Liver (tissue), 9 donors: ENCODE data around the gene FOXD1. TPM values are rescaled to one million over a fixed set of nuclear protein-coding genes. Genes with fewer than 3 reads are reported as not detected.

Experiments used
- DNase-seq: peaks from one replicate; pipeline ENCODE4 v3.0.0-alpha.2; 2017; ENCODE audit warnings: low spot score
- H3K27ac ChIP-seq, 2 donors: one replicate each; pipeline ENCODE4 v1.7.0; 2013; ENCODE audit warnings: inconsistent platforms in 2 of 2, low read length in 2 of 2, control low read depth in 1 of 2, low read depth in 1 of 2, mild to moderate bottlenecking in 1 of 2
- H3K27me3 ChIP-seq, 4 donors: one replicate each; pipeline versions ENCODE4 v1.6.1 to v1.7.0; 2013; ENCODE audit warnings: low read length in 3 of 4, inconsistent platforms in 1 of 4, mild to moderate bottlenecking in 1 of 4, moderate library complexity in 1 of 4; ENCODE audit not compliant: control insufficient read depth in 4 of 4, insufficient read depth in 4 of 4
- H3K36me3 ChIP-seq, 4 donors: one replicate each; pipeline versions ENCODE4 v1.6.1 to v1.7.0; 2013; ENCODE audit warnings: low read length in 3 of 4, mild to moderate bottlenecking in 3 of 4, low read depth in 1 of 4, moderate library complexity in 1 of 4; ENCODE audit not compliant: control insufficient read depth in 4 of 4, insufficient read depth in 3 of 4
- H3K4me1 ChIP-seq, 4 donors: one replicate each; pipeline versions ENCODE4 v1.6.1 to v1.7.0; 2013; ENCODE audit warnings: low read length in 3 of 4, mild to moderate bottlenecking in 3 of 4, moderate library complexity in 1 of 4; ENCODE audit not compliant: control insufficient read depth in 4 of 4, insufficient read depth in 4 of 4
- H3K4me3 ChIP-seq, 3 donors: one replicate each; pipeline versions ENCODE4 v1.6.1 to v1.7.0; 2013; ENCODE audit warnings: low read length in 3 of 3, control low read depth in 1 of 3, low read depth in 1 of 3, mild to moderate bottlenecking in 1 of 3
- H3K9ac ChIP-seq, 2 donors: one replicate each; pipeline ENCODE4 v1.7.0; 2013; ENCODE audit warnings: low read length in 2 of 2, mild to moderate bottlenecking in 2 of 2, moderate library complexity in 2 of 2, control low read depth in 1 of 2, low read depth in 1 of 2
- H3K9me3 ChIP-seq, 4 donors: one replicate each; pipeline versions ENCODE4 v1.6.1 to v1.7.0; 2013; ENCODE audit warnings: low read length in 3 of 4; ENCODE audit not compliant: control insufficient read depth in 4 of 4
- EGR1 ChIP-seq, 2 donors: IDR thresholded peaks; 2 replicates each; pipeline ENCODE4 v1.6.1; 2016 to 2018; ENCODE audit warnings: antibody characterized with exemption in 2 of 2, low read depth in 2 of 2
- FOXA1 ChIP-seq: IDR thresholded peaks from 2 replicates; pipeline ENCODE4 v1.6.1; 2016; ENCODE audit warnings: antibody characterized with exemption
- FOXA2 ChIP-seq: IDR thresholded peaks from 2 replicates; pipeline ENCODE4 v1.6.1; 2016; ENCODE audit warnings: antibody characterized with exemption
- GABPA ChIP-seq, 2 donors: IDR thresholded peaks in 1 of 2; conservative IDR thresholded peaks in 1 of 2; 2 replicates each; pipeline ENCODE4 v1.6.1; 2016; ENCODE audit warnings: antibody characterized with exemption in 2 of 2, mild to moderate bottlenecking in 1 of 2, moderate library complexity in 1 of 2
- HNF4A ChIP-seq, 2 donors: conservative IDR thresholded peaks; 2 replicates each; pipeline ENCODE4 v1.6.1; 2016; ENCODE audit warnings: antibody characterized with exemption in 2 of 2, mild to moderate bottlenecking in 2 of 2
- HNF4G ChIP-seq: IDR thresholded peaks from 2 replicates; pipeline ENCODE4 v1.6.1; 2016; ENCODE audit warnings: antibody characterized with exemption
- JUND ChIP-seq, 2 donors: IDR thresholded peaks; 2 replicates each; pipeline ENCODE4 v1.6.1; 2016; ENCODE audit warnings: antibody characterized with exemption in 2 of 2
- NR2F2 ChIP-seq: IDR thresholded peaks from 2 replicates; pipeline ENCODE4 v1.6.1; 2016; ENCODE audit warnings: antibody characterized with exemption
- RAD21 ChIP-seq, 2 donors: IDR thresholded peaks; 2 replicates each; pipeline ENCODE4 v1.6.1; 2016; ENCODE audit warnings: antibody characterized with exemption in 2 of 2, mild to moderate bottlenecking in 2 of 2
- SP1 ChIP-seq: IDR thresholded peaks from 2 replicates; pipeline ENCODE4 v1.6.1; 2018; ENCODE audit warnings: antibody characterized with exemption, mild to moderate bottlenecking
- TAF1 ChIP-seq: conservative IDR thresholded peaks from 2 replicates; pipeline ENCODE4 v1.6.1; 2016; ENCODE audit warnings: antibody characterized with exemption, mild to moderate bottlenecking
- YY1 ChIP-seq: IDR thresholded peaks from 2 replicates; pipeline ENCODE4 v1.6.1; 2016; ENCODE audit warnings: antibody characterized with exemption, mild to moderate bottlenecking
- ZBTB33 ChIP-seq: IDR thresholded peaks from 2 replicates; pipeline ENCODE4 v1.6.1; 2016; ENCODE audit warnings: antibody characterized with exemption
- WGBS: extraction: QIAGEN DNeasy Blood & Tissue Kit; methylation state at CpG from one replicate; pipeline ENCODE4 v1.1.7; 2013; 5-methylcytosine and 5-hydroxymethylcytosine counted together
- polyA plus RNA-seq, 2 donors: library from polyadenylated mRNA; stranded (reverse) in 1 of 2; unstranded in 1 of 2; fragments of 200-250 nt in 1 of 2; fragments of >200 nt in 1 of 2; fragmentation: Nextera tagmentation in 1 of 2; extraction: Ambion mirVana in 1 of 2; gene quantifications; one replicate each; pipeline versions ENCODE4 v1.2.1 to v1.2.3, GENCODE V29; 2013 to 2015
- total RNA-seq, 2 donors: library from RNA; depleted of rRNA; stranded (reverse); fragments of >200 nt; gene quantifications; one replicate each; pipeline ENCODE4 v1.2.3, GENCODE V29; 2014
- TF ChIP-seq, protein P1 (sequence below): fragments of 150-350 bp; IDR thresholded peaks from 2 replicates; pipeline ENCODE4 v1.5.1; 2017; ENCODE audit warnings: improper control_type of control experiment, low read depth, low read length; ENCODE audit not compliant: missing input control
- TF ChIP-seq, protein P2 (sequence below): IDR thresholded peaks from 2 replicates; pipeline ENCODE4 v1.6.1; 2016; ENCODE audit warnings: antibody characterized with exemption, mild to moderate bottlenecking
- TF ChIP-seq, protein P3 (sequence below): IDR thresholded peaks from 2 replicates; pipeline ENCODE4 v1.6.1; 2016; ENCODE audit warnings: antibody characterized with exemption
- donor health status: healthy.
- donor health status: healthy.
- donor health status: healthy.
- donor health status: healthy.
- donor health status: healthy.

The FOXD1 gene
- total and polyA plus RNA-seq, 4 donors = not detected

- TF ChIP-seq, protein P1, sequence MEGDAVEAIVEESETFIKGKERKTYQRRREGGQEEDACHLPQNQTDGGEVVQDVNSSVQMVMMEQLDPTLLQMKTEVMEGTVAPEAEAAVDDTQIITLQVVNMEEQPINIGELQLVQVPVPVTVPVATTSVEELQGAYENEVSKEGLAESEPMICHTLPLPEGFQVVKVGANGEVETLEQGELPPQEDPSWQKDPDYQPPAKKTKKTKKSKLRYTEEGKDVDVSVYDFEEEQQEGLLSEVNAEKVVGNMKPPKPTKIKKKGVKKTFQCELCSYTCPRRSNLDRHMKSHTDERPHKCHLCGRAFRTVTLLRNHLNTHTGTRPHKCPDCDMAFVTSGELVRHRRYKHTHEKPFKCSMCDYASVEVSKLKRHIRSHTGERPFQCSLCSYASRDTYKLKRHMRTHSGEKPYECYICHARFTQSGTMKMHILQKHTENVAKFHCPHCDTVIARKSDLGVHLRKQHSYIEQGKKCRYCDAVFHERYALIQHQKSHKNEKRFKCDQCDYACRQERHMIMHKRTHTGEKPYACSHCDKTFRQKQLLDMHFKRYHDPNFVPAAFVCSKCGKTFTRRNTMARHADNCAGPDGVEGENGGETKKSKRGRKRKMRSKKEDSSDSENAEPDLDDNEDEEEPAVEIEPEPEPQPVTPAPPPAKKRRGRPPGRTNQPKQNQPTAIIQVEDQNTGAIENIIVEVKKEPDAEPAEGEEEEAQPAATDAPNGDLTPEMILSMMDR = no peak
- TF ChIP-seq FOXA1 (no peak), FOXA2 (no peak), YY1 (no peak), HNF4A (conservative IDR thresholded peaks at IDR 0.05) (no peak)
Measured at GRCh38 chr5:73483676-73484075, 35.1 kb upstream of the FOXD1 start (continued).

DNA sequence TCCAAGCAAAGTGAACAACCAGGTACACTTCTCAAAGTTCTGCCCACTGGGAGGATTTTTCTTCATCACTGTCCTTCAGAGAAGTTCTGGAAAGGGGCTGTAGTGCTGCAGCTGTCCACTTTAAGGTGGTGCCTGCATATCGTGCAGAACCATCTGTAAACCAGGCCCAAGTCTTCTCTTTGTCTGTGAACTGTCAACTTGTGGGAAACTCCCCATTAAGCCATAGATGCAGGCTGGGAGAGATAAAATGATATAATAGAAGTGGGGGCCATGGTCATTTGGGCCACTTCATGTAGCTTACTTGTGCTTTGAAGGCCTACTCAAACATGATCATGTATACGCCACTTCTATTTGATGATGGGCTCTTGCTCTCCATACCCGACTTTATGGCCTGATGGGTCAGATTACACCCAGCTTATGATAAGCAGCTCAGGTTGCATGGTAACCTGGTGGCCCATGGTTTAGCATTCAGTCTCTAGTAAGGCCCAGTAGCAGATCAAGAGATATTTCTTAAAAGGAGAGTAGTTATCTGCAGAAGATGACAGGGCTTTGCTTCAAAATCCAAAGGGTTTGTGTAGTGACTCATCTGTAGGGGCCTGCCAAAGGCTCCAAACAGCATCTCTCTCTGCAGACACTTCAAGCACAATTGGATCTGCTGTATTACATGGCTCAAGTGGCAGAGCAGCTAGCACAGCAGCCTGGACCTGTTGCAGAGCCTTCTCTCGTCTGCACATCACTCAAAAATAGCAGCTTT lies 34.0 kb upstream of the FOXD1 start:
- no peaks in the 10 kb centered on the region for H3K4me1 ChIP-seq
- no peaks in the 10 kb centered on the region for H3K36me3 ChIP-seq
- no peaks in the 10 kb centered on the region for H3K27me3 ChIP-seq
- H3K27ac ChIP-seq = no peak overlapping the region
- no peaks in the 10 kb centered on the region for H3K9me3 ChIP-seq
- no peak overlapping the region for H3K9ac ChIP-seq
- no peak for DNase-seq
- no peak overlapping the region for H3K4me3 ChIP-seq
- 82% methylated on average over 4 of the region's 4 CpGs for WGBS
- TF ChIP-seq GABPA (IDR thresholded peaks at IDR 0.05 in 1 of 2, conservative IDR thresholded peaks at IDR 0.05 in 1 of 2) (no peak), JUND (IDR thresholded peaks at IDR 0.05) (no peak), NR2F2 (no peak), EGR1 (IDR thresholded peaks at IDR 0.05; ENCODE audit: low read depth in 2 of 2) (no peak), HNF4A (conservative IDR thresholded peaks at IDR 0.05) (no peak), SP1 (no peak), RAD21 (IDR thresholded peaks at IDR 0.05) (no peak), HNF4G (no peak), TAF1 (no peak)
- TF ChIP-seq, protein P2, sequence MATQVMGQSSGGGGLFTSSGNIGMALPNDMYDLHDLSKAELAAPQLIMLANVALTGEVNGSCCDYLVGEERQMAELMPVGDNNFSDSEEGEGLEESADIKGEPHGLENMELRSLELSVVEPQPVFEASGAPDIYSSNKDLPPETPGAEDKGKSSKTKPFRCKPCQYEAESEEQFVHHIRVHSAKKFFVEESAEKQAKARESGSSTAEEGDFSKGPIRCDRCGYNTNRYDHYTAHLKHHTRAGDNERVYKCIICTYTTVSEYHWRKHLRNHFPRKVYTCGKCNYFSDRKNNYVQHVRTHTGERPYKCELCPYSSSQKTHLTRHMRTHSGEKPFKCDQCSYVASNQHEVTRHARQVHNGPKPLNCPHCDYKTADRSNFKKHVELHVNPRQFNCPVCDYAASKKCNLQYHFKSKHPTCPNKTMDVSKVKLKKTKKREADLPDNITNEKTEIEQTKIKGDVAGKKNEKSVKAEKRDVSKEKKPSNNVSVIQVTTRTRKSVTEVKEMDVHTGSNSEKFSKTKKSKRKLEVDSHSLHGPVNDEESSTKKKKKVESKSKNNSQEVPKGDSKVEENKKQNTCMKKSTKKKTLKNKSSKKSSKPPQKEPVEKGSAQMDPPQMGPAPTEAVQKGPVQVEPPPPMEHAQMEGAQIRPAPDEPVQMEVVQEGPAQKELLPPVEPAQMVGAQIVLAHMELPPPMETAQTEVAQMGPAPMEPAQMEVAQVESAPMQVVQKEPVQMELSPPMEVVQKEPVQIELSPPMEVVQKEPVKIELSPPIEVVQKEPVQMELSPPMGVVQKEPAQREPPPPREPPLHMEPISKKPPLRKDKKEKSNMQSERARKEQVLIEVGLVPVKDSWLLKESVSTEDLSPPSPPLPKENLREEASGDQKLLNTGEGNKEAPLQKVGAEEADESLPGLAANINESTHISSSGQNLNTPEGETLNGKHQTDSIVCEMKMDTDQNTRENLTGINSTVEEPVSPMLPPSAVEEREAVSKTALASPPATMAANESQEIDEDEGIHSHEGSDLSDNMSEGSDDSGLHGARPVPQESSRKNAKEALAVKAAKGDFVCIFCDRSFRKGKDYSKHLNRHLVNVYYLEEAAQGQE = no peak
- TF ChIP-seq, protein P3, sequence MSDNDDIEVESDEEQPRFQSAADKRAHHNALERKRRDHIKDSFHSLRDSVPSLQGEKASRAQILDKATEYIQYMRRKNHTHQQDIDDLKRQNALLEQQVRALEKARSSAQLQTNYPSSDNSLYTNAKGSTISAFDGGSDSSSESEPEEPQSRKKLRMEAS = no peak

- H3K27me3 ChIP-seq = no peaks in the 10 kb centered on the region
- no peak overlapping the region for H3K9ac ChIP-seq
- no peak for DNase-seq
- H3K9me3 ChIP-seq = no peaks in the 10 kb centered on the region
- 87% methylated on average over 1 of the region's 1 CpG for WGBS
- no peaks in the 10 kb centered on the region for H3K36me3 ChIP-seq
- H3K27ac ChIP-seq = no peak overlapping the region
- H3K4me3 ChIP-seq = no peak overlapping the region
- H3K4me1 ChIP-seq = no peaks in the 10 kb centered on the region
- TF ChIP-seq FOXA1 (no peak), FOXA2 (no peak), GABPA (IDR thresholded peaks at IDR 0.05 in 1 of 2, conservative IDR thresholded peaks at IDR 0.05 in 1 of 2) (no peak), NR2F2 (no peak), TAF1 (no peak), ZBTB33 (no peak)
- TF ChIP-seq, protein P2 = no peak
- TF ChIP-seq, protein P1 = no peak
Measured at GRCh38 chr5:73480500-73480899, 31.9 kb upstream of the FOXD1 start.
